Raji (cell line): Measurements from ENCODE around the gene ABLIM2.

Experiments used
- POLR2A ChIP-seq: IDR thresholded peaks from 2 replicates; pipeline ENCODE4 v1.6.1; 2011; ENCODE audit warnings: low read depth, low read length, control low read depth; ENCODE audit not compliant: insufficient read depth

Gene ABLIM2

DNA sequence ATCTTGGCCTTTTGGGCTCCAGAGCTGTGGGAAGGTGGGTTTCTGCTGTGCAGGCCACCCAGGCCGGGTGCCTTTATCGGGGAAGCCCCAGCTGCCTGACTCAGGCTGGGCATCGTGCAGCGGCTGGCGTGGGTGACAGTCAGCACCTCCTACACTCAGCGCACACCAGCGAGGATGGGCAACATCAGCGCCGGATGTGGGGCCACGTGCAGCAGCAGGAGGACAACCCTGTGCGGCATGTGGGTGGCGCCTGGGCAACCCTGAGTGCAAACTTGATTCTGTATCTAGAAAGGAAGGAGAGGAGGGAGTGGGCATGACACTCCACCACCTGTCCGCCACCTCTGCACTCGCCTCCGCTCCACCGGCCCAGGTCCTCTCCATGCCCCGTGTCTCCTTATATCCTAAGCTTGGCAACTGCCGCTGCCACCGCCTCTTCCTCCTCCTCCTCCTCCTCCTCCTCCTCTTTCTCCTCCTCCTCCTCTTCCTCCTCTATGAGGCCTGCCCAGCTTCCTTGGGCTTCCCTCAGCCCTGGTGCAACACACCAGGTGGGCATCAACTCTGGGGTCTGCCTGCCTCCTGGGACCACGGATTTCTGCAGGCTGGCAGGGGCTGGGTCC lies 111.6 kb downstream of the ABLIM2 start:
- TF ChIP-seq POLR2A: no peak

DNA sequence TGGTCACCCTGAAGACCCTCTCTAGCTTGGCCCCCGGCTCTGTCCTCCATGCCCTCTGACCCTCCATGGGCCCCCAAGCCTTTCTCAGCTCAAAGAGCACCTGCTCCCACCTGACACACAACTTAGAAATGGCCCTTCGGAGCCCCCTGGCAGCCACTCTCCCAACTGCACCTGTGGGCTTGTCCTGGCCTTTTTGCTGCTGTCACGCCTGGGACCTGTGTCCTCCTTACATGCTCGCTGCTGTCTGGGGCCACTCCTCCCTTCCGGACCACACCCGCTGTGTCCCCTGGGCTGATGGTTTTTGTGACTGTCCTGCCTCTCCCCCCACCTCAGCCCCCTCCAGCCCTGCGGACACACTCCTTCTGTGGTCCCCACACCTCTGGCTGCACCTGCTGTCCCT lies 112.7 kb downstream of the ABLIM2 start:
- no peak for TF ChIP-seq POLR2A

DNA sequence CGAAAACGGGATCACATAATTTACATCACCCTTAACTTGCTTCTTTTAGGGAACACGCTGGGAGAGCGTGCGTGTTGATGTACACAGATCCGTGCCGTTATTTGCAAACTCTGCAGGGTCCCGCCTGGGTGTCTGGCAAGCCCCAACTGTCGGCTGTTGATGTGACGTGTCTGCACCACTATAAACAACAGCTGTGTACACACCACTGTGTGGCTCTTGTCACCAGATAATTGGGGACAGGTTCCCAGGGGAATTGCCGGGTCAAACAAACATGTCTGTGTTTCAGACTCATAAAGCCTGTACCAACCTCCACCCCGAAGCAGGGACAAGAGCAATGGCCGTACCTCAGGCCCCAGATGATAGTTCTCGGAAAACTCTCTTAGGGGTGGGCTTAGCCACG lies 113.9 kb downstream of the ABLIM2 start:
- no peak for TF ChIP-seq POLR2A

DNA sequence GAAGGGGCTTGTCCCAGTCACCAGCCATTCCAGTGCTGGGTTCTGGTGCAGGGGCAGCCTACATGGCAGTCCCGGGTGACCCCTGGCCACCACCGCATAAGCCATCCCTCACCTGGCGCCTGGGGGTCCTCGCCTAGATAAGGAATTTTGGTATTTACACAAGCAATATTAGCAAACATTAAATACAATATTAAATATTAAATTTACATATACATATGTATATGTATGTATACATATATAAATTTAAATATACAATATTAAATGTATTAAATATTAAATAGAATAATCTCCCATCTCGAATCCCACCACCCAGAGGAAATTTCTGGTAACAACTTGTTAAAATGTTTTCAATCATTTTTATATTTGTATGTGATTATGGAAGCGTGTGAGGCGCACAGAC lies 114.4 kb downstream of the ABLIM2 start:
- TF ChIP-seq POLR2A: no peak

DNA sequence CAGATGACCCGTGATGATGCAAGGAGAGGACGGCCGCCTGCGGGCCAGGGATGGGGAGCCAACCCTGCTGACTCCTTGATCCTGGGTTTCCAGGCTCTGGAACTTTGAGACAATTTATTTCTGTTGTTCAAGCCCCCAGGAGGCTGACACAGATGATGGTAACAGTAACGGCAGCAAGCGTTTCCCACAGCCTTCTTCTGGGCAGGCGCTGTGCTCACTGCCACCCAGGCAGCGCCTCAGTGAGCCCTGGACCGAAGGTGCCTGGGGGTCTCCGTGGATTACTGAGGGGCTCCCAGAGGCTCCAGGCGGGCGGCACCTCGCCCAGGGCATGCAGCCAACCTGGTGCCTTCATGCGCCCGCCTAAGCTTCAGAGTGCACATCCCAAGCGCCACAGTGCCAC lies 115.0 kb downstream of the ABLIM2 start:
- TF ChIP-seq POLR2A: no peak

DNA sequence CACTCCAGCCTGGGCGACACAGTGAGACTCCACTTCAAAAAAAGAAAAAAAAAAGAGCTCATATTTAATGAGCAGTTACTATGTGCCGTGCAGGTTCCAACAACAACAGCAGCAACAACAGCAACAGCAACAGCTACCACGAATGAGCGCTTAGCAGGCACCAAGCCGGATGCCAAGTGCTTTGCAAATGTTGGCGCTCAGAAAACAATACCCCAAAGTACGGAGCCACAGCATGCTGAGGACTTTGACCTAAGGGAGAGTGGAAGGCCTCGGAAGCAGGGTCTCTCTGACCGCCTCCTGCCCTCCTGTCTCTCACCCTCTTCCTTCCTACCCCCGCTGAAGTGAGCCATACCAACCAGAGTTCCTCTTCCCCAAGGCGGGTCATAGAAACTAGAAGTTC lies 116.7 kb downstream of the ABLIM2 start:
- no peak for TF ChIP-seq POLR2A

DNA sequence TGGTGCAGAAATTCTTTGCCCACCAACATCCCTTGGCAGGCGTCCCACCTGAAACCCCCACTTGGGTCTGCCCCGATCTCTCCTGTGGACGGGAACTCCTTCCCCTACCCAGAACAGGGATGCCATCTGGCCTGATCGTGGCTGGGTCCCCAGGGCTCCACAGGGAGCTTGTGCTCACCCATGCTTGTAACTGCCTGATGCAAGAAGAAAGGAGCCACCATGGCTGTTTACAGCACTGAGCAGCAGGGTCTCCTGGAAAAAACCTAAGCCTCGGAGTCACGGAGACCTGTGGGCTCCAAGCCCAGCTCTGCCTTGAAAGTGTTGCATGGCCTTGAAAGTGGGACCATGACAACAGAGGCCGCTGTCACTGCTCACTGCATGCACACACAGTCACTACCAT lies 117.4 kb downstream of the ABLIM2 start:
- TF ChIP-seq POLR2A: no peak

DNA sequence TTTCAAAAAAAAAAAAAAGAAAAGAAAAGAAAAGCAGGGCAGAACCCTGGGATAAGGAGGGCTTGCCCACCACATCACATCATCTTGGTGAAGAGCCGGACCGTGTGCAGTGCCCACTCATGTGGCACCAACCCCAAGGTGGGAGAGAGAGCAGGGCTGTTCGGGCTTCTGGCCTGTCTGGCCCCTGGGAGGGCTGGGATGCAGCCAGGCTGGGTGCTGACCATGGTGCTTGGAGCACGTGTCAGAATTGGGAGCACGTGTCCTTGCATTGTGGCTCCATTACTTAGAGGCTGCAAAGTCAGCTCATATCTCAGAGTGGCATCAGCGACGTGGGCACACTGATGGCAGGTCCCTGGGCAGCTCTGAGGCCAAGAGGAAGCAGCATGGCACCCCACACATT lies 118.0 kb downstream of the ABLIM2 start:
- no peak for TF ChIP-seq POLR2A

DNA sequence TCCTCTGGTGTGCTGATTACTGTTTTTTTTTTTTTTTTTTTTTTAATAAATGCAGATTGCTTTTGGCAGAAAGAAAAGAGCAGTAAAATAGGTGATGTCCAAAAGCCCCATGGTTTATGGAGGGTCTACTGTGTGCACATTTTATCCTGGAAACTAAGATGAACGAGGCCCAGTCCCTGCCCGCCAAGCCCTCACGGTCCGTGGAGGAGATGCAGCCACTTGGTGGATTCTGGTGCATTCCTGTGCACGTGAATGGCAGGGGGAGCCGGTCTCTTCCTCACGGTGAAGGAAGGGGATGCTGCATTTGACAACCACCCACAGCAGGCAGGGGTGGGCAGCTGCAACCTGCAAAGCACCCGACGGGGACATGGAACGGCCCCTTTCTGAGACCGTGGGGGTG lies 118.8 kb downstream of the ABLIM2 start:
- TF ChIP-seq POLR2A: no peak

DNA sequence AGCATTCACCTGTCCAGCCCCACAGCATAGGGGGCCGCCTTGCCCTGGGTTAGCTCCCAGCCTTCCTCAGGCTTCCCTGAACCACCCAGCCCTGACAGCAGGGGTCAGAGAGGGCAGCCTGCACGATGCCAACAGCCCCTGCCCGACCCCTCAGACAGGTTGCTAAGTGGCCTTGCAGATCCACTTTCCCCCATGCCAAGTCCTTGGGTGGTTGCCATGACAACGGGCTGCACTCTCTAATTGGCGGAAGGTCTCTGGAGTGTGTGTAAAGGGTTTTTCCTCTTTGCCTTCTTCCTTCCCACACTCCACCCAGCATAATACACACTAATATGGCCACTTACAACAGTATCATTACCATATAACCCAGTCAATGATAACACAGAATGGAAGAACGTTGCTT lies 119.3 kb downstream of the ABLIM2 start:
- no peak for TF ChIP-seq POLR2A

DNA sequence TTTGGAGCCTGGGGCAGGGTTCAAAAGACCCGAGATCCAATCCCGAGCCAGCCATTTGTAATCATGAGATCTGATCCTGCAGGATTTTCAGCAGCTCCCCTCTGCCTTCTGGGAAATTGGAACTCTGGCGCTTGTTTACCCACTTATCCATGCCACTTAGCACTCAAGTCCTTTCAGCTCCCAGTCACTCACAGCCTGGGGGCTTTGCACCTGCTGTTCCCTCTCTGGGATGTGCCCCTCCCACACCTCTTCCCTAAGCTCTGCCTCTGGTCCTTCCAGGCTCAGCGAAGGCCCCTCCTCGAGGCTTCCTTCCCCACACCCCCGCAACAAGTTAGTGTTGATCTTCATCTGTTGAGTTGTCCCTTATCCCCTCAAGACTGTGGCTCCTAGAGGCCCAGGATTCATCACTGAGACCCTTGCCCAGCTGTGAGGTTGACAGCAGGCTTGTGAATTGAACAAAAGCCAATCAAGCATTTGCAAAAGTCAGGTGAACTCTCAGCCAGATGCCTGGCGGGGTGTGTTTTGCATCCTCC lies 119.8 kb downstream of the ABLIM2 start:
- no peak for TF ChIP-seq POLR2A

DNA sequence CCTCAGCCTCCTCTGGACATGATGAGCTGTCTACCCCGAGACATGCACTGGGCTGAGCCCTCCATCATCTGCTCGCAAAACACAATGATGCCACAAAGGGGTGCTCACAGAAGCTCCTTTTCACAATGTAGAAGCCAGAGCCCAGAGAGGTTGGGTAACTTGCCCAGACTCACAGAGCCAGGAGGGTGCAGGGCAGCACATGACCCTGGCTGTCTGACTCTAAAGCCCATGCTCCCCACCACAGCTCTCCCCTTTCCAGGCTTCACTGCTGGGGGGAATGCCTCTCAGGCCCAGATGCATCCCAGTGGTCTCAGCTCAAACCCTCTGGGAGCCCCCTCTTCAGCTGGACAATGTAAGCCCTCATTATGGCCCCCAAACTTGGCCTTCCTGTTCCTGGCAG lies 120.5 kb downstream of the ABLIM2 start:
- TF ChIP-seq POLR2A: no peak

DNA sequence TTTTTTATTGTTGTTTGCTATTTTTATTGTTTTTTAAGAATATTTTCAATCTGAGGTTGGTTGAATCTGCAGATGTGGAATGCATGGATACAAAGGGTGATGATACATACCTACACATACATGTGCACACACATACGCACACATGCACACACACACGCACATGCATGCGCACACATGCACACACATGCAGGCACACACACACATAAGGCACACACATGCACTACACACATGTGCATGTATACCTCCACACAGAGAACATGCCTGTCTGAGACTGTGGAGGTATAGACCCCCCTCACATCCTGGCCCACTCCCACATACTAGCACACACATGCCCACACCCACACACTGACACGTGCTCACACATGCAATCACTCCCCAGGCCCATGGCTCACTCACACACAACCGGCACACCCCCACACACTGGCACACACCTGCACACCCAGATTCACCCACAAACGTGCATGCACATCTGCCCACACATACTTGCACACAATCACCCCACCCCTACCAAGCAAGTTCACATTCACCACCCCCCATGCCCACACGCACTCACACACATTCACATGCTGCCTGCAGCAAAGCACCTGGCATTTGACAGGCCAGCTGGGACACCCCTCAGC lies 121.4 kb downstream of the ABLIM2 start:
- TF ChIP-seq POLR2A: no peak

DNA sequence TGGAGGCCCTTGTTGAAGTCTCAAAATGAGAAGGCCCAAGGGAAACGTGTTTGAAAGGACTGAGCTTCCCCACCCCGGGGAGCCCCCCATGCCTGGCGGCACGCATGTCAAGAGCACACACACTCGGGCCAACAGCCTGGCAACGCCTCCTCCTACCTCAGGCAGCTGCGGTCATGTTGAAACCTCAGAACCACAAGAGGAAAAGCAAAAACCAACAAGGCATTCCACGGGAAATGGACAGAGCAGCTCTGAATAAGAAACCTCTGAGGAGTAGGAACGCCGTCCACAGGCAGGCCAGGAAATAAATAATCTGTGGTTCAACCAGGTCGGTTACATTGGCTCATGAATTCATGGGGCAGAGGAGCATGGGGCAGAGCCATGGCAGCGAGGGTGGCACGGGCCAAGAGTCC lies 123.2 kb downstream of the ABLIM2 start:
- TF ChIP-seq POLR2A: no peak

DNA sequence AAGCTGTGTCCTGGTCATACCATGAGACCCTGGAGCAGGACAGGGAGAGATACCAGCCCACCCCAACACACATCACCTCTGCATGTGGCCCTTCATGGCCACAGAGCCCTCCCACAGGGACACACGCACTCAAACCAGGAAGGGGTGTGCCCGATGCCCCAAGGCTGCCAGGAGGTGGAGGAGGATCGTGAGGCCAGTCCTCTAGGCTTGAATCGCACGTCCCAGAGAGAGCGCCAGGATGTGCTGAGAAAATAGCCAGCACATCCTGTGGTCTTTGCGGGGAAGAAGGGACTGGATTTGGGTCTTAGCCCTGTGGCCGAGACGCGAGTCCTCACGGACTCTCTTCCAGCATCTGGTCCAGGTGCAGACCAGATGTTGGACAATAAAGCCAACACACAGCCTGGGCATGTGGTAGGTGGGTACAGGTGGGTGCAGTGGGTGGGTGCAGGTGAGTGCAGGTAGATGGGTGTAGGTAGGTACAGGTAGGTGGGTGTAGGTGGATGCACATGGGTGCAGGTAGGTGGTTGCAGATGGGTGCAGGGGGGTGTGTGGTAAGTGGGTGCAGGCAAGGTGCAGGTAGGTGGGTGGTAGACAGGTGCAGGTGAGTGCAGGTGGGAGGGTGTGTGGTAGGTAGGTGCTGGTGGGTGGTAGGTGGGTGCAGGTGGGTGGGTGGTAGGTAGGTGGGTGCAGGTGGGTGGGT lies 124.6 kb downstream of the ABLIM2 start:
- no peak for TF ChIP-seq POLR2A

DNA sequence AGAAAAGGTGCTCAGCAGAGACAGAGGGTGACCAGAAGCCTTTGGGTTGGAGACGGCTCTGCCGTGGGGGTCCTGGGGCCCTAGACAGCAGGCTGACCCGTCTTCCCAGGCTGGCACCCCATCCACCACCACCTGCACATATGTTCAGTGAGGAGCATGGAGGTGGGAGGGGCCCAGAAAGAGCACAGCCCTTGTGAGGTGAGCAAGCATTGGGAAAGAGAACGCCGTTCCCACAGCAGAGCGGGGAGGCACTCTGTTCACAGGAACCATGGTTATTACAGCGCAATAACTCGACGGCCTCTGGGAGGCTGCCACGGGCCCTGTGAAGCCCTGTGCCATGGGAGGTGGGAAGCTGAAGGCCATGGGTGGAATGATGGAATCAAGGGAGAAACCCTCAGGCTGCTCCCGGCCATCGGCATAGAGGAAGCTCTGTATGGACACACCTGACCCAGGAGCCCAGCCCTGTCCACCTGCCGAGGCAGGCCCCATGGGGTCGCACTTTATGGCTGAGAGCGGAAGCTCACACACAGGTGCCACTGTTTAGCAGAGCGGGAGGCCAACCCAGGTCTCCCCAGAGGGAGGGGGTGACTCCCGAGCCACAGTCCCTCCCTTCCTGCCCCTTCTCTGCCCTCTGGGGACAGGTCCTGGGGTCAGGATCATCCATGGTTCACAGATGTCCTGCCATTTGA lies 125.4 kb downstream of the ABLIM2 start:
- no peak for TF ChIP-seq POLR2A
